GM12878 (cell line): Measurements from ENCODE around the gene PHF23. TPM values are rescaled to one million over a fixed set of nuclear protein-coding genes. Genes with fewer than 3 reads are reported as not detected.

Experiments used
- ATAC-seq: fragments of 200-7000 bp; cut with Tn5 transposase; 3 replicates; pipeline ENCODE4 v1.9.1; 2020; ENCODE audit warnings: mild to moderate bottlenecking, moderate library complexity
- BruUV-seq: library from RNA; stranded (reverse); fragments of 400-500 nt; replicated peaks from 2 replicates; lab custom pipeline; 2021; lab: Mats Ljungman, UMichigan
- CTCF ChIA-PET: fragments of 300-600 bp; sonication (Branson Sonifier 250); formaldehyde crosslinking; extraction: SDS; loops from one replicate; lab custom pipeline; 2021; ENCODE audit warnings: inconsistent platforms; lab: Yijun Ruan, JAX
- POLR2A ChIA-PET: fragments of 350-600 bp; formaldehyde crosslinking; extraction: SDS; loops from one replicate; lab custom pipeline; 2021; ENCODE audit warnings: inconsistent platforms; lab: Charles Lee
- RAD21 ChIA-PET: fragments of 300-600 bp; sonication (Branson Sonifier 250); formaldehyde crosslinking; loops from one replicate; lab custom pipeline; 2023; ENCODE audit warnings: antibody characterized with exemption; ENCODE audit not compliant: unreplicated experiment; lab: Charles Lee
- SMC1A ChIA-PET: fragments of 300-600 bp; sonication (Branson Sonifier 250); formaldehyde crosslinking; loops from one replicate; lab custom pipeline; 2023; ENCODE audit not compliant: unreplicated experiment, uncharacterized antibody; lab: Charles Lee
- DNase-seq: peaks from one replicate; pipeline ENCODE4 v3.0.0-alpha.2; 2011; ENCODE audit warnings: low read depth, low spot score
- FAIRE-seq: peaks from 3 replicates; lab custom pipeline; 2011; peaks lifted over from hg19 to GRCh38; lab: Jason Lieb, UNC
- H2AFZ ChIP-seq: 2 replicates; pipeline ENCODE4 v1.6.0; 2011; ENCODE audit warnings: low read depth, low read length, control low read depth; ENCODE audit not compliant: control insufficient read depth
- H3K27ac ChIP-seq: 2 replicates; pipeline ENCODE4 v1.5.1; 2011; ENCODE audit warnings: control low read depth; ENCODE audit not compliant: control insufficient read depth, insufficient read depth
- H3K27me3 ChIP-seq, 2 experiments: replicated peaks in 1 of 2; 2 replicates each; pipeline versions ENCODE4 v1.6.0 to v1.6.1; 2011; ENCODE audit warnings: low read length in 1 of 2; ENCODE audit not compliant: control insufficient read depth in 2 of 2, insufficient read depth in 2 of 2
- H3K36me3 ChIP-seq, 2 experiments: 2 replicates each; pipeline ENCODE4 v1.5.1; 2011; ENCODE audit warnings: low read length in 1 of 2; ENCODE audit not compliant: control insufficient read depth in 2 of 2, insufficient read depth in 2 of 2
- H3K4me1 ChIP-seq: 2 replicates; pipeline ENCODE4 v1.6.1; 2011; ENCODE audit warnings: mild to moderate bottlenecking, low read length, moderate library complexity, mixed read lengths; ENCODE audit not compliant: control insufficient read depth, insufficient read depth
- H3K4me2 ChIP-seq: 2 replicates; pipeline ENCODE4 v1.6.0; 2011; ENCODE audit warnings: control low read depth; ENCODE audit not compliant: control insufficient read depth, insufficient read depth
- H3K4me3 ChIP-seq: fragments of 200-600 bp; sonication (generic); 2 replicates; pipeline ENCODE4 v1.5.1; 2016
- H3K79me2 ChIP-seq: 2 replicates; pipeline ENCODE4 v1.6.0; 2011; ENCODE audit warnings: low read length; ENCODE audit not compliant: control insufficient read depth, insufficient read depth
- H3K9ac ChIP-seq: 2 replicates; pipeline ENCODE4 v1.8.0; 2011; ENCODE audit warnings: low read length, control low read depth, mixed read lengths; ENCODE audit not compliant: control insufficient read depth, insufficient read depth
- H3K9me3 ChIP-seq: replicated peaks from 3 replicates; pipeline ENCODE4 v1.5.1; 2011; ENCODE audit warnings: mild to moderate bottlenecking, low read length; ENCODE audit not compliant: control insufficient read depth, insufficient read depth
- H4K20me1 ChIP-seq: 2 replicates; pipeline ENCODE4 v1.6.0; 2011; ENCODE audit not compliant: control insufficient read depth, insufficient read depth
- BCLAF1 ChIP-seq: fragments of 450-650 bp; IDR thresholded peaks from 2 replicates; pipeline ENCODE4 v1.6.1; 2017; ENCODE audit warnings: antibody characterized with exemption, mild to moderate bottlenecking, moderate library complexity
- CBX5 ChIP-seq: sonication (generic); IDR thresholded peaks from 2 replicates; pipeline ENCODE4 v1.6.1; 2016; ENCODE audit warnings: low read depth, moderate library complexity, mild to moderate bottlenecking, inconsistent platforms
- IRF4 ChIP-seq: IDR thresholded peaks from 2 replicates; pipeline ENCODE4 v1.6.1; 2011; ENCODE audit warnings: low read depth, low read length
- NKRF ChIP-seq: fragments of 450-650 bp; conservative IDR thresholded peaks from 2 replicates; pipeline ENCODE4 v1.6.1; 2017; ENCODE audit warnings: mild to moderate bottlenecking, moderate library complexity
- RAD51 ChIP-seq: fragments of 450-650 bp; IDR thresholded peaks from 2 replicates; pipeline ENCODE4 v1.6.1; 2016; ENCODE audit warnings: moderate library complexity, mild to moderate bottlenecking, inconsistent platforms
- RBBP5 ChIP-seq: fragments of 200-600 bp; sonication (generic); conservative IDR thresholded peaks from 2 replicates; pipeline ENCODE4 v1.6.1; 2016
- SIX5 ChIP-seq: IDR thresholded peaks from 2 replicates; pipeline ENCODE4 v1.6.1; 2011; ENCODE audit warnings: mild to moderate bottlenecking, low read depth, low read length, moderate library complexity; ENCODE audit not compliant: severe bottlenecking
- TCF7 ChIP-seq: IDR thresholded peaks from 2 replicates; pipeline ENCODE4 v1.6.1; 2014; ENCODE audit warnings: antibody characterized with exemption, borderline replicate concordance
- ZNF24 ChIP-seq: fragments of 450-650 bp; IDR thresholded peaks from 2 replicates; pipeline ENCODE4 v1.6.1; 2017; ENCODE audit warnings: antibody characterized with exemption, mild to moderate bottlenecking
- WGBS: methylation state at CpG from one replicate; pipeline ENCODE4 v1.1.6; 2016; ENCODE audit warnings: low lambda C conversion rate; ENCODE audit not compliant: insufficient replicate concordance, insufficient coverage; ENCODE audit errors: missing lambda C conversion rate; 5-methylcytosine and 5-hydroxymethylcytosine counted together
- in situ Hi-C: fragments of 300-500 bp; cut with MboI; formaldehyde crosslinking; loops from 9 replicates; pipeline ENCODE4 v1.14.3; 2018; ENCODE audit warnings: mixed read lengths
- intact Hi-C: fragments of 100-400 bp; cut with micrococcal nuclease; formaldehyde crosslinking; loops from one replicate; pipeline ENCODE4 v1.14.2; 2022; ENCODE audit not compliant: unreplicated experiment
- polyA plus RNA-seq, 11 experiments: library from polyadenylated mRNA; depleted of rRNA in 4 of 11; unstranded in 6 of 11; stranded (reverse) in 5 of 11; fragments of >200 nt; fragmentation: Nextera tagmentation in 4 of 11; fragmentation: Illumina TruSeq in 1 of 11; extraction: Ambion mirVana in 4 of 11; extraction: Trizol in 1 of 11; gene quantifications; 1 replicate in 1 of 11; 2 replicates in 10 of 11; pipeline versions ENCODE4 v1.2.1 to v1.2.3, GENCODE V29; 2011 to 2016; ENCODE audit warnings: inconsistent platforms in 2 of 11, missing spikeins in 2 of 11, low read depth in 1 of 11
- total RNA-seq, 4 experiments: library from RNA; depleted of rRNA in 3 of 4; stranded (reverse); fragments of >200 nt in 3 of 4; fragmentation: Illumina TruSeq in 1 of 4; extraction: Trizol in 1 of 4; gene quantifications; 2 replicates each; pipeline versions ENCODE4 v1.2.1 to v1.2.3, GENCODE V29; 2013 to 2021

The PHF23 gene
- total and polyA plus RNA-seq, 10 of the 15 experiments (the other 5 are each of a cell fraction or from before 2014, with no cell fraction given) = 8.2 to 84.8 (median 32.6) TPM

DNA sequence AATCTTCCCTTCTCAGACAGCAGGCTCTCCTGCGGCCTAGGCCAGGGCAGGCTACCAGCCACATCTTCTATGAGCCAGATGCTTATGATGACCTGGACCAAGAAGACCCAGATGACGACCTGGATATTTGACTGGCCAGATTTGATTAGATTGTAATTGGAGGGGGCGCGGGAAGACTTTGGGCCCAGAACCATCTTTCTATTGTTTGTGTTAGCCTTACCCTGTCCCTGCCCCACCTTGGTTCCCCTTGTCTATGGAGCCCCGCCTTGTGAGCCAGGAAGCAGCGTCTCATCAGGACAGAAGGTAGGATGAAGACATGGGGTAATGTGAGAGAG lies 20.3 kb upstream of the PHF23 start:
- FAIRE-seq (no peak), ATAC-seq (no peak), DNase-seq (no peak)
- Histone ChIP-seq H3K79me2 (no peaks in the 10 kb centered on the region), H4K20me1 (no peaks in the 10 kb centered on the region), H3K27ac (no peak overlapping the region), H3K9me3 (no peaks in the 10 kb centered on the region), H3K4me2 (no peak overlapping the region), H3K9ac (no peak overlapping the region), H3K4me1 (peaks cover 17% of the 10 kb centered on the region), H3K36me3 (peaks cover 1 to 13% of the 10 kb centered on the region in 2 experiments; a peak in 2 of 4 replicates), H3K4me3 (no peak overlapping the region), H3K27me3 (peaks cover 3 to 5% of the 10 kb centered on the region in 2 experiments; a peak in 2 of 4 replicates), H2AFZ (no peak overlapping the region)
- ChIA-PET RAD21 (no interaction called here), SMC1A (interaction anchor here (1.4 kb wide), 1 partner anchor 10 kb away, joined by 5 read pairs; no protein-coding TSS in a partner anchor), CTCF (interaction anchor here (0.7 kb wide), 1 partner anchor 23 kb away, joined by 3 read pairs; no protein-coding TSS in a partner anchor), POLR2A (no interaction called here)
- no TSS peak for BruUV-seq
- in situ Hi-C loops (no loop called here), intact Hi-C loops (no loop called here)
- WGBS = 92% methylated on average over 6 of the region's 6 CpGs
- no peak for TF ChIP-seq SIX5
- no peak for TF ChIP-seq ZNF24
- TF ChIP-seq RBBP5 = no peak
- TF ChIP-seq IRF4 = no peak

DNA sequence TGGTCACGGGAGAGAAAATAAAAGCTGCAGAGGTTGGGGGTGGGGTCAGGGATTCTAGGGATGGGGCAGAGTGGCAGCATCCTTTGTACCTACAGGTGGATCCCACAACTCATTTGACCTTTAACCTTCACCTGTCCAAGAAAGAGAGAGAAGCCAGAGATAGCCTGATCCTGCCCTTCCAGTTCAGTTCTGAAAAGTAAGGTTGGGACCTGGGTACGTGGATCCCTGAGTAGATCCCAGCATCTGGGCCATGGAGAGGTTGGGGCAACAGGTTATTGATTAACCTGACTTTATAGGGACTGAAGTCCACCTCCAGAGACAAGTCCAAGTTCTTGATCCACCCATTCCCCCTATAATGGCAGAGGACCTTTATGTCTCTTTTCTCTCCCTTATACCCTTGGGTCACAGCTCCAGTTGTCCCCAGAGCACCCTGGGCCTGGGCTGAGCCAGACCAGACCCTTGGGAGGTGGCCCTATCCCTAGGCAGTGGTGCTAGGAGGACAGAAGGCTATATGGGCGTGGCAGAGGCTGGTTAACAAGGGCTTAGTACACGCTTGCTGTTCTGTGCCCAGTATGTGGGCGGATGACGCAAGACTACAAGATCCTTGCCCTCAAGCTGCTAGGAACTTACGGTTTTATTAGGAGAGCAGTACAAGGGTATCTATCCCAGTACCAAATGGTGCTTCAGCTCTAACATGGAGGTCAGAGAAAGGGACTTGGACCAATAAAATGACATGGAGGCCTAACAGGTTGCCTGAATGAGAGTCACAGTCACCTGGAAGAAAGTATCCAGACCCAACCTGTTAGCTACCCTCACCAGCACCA lies 19.7 kb upstream of the PHF23 start:
- no peak overlapping the region for H3K27ac ChIP-seq
- peaks cover 2 to 13% of the 10 kb centered on the region in 2 experiments; a peak in 2 of 4 replicates for H3K36me3 ChIP-seq
- WGBS = 92% methylated on average over 7 of the region's 7 CpGs
- H3K4me3 ChIP-seq = no peak overlapping the region
- no peaks in the 10 kb centered on the region for H3K79me2 ChIP-seq
- intact Hi-C loops = no loop called here
- H4K20me1 ChIP-seq = no peaks in the 10 kb centered on the region
- ChIA-PET RAD21 (no interaction called here), POLR2A (interaction anchor here (1.0 kb wide), 1 partner anchor 17 kb away, joined by 3 read pairs; no protein-coding TSS in a partner anchor), SMC1A (interaction anchor here (1.4 kb wide), 1 partner anchor 10 kb away, joined by 5 read pairs; no protein-coding TSS in a partner anchor), CTCF (interaction anchor here (0.7 kb wide), 1 partner anchor 23 kb away, joined by 3 read pairs; no protein-coding TSS in a partner anchor)
- no peak overlapping the region for H2AFZ ChIP-seq
- H3K9ac ChIP-seq = no peak overlapping the region
- ATAC-seq (no peak), DNase-seq (no peak), FAIRE-seq (no peak)
- no TSS peak for BruUV-seq
- H3K27me3 ChIP-seq = peaks cover 3 to 5% of the 10 kb centered on the region in 2 experiments; a peak in 2 of 4 replicates
- no peaks in the 10 kb centered on the region for H3K9me3 ChIP-seq
- no peak overlapping the region for H3K4me2 ChIP-seq
- peaks cover 17% of the 10 kb centered on the region for H3K4me1 ChIP-seq
- in situ Hi-C loops = no loop called here
- TF ChIP-seq RAD51 (no peak), NKRF (no peak), TCF7 (no peak), BCLAF1 (no peak), CBX5 (no peak)
